GM23248 (cell line): ENCODE measurements around the gene CACNA1E. TPM values are rescaled to one million over a fixed set of nuclear protein-coding genes. Genes with fewer than 3 reads are reported as not detected.

Experiments
- DNase-seq: peaks from one replicate; pipeline ENCODE4 v3.0.0-alpha.2; 2015
- H2AFZ ChIP-seq: fragments of 200-600 bp; sonication (generic); 2 replicates; pipeline ENCODE4 v1.6.1; 2016; ENCODE audit warnings: antibody characterized with exemption
- H3F3A ChIP-seq: fragments of 200-600 bp; sonication (generic); 2 replicates; pipeline ENCODE4 v1.6.1; 2016; ENCODE audit warnings: mild to moderate bottlenecking, antibody characterized with exemption, mixed run types; ENCODE audit not compliant: insufficient read depth
- H3K27ac ChIP-seq: fragments of 200-600 bp; sonication (generic); 2 replicates; pipeline ENCODE4 v1.5.1; 2016; ENCODE audit warnings: mild to moderate bottlenecking
- H3K27me3 ChIP-seq: fragments of 200-600 bp; sonication (generic); replicated peaks from 2 replicates; pipeline ENCODE4 v1.6.1; 2016; ENCODE audit warnings: mild to moderate bottlenecking; ENCODE audit not compliant: insufficient read depth
- H3K36me3 ChIP-seq: fragments of 200-600 bp; sonication (generic); 2 replicates; pipeline ENCODE4 v1.6.1; 2016; ENCODE audit warnings: low read depth, mild to moderate bottlenecking
- H3K4me1 ChIP-seq: fragments of 200-600 bp; sonication (generic); 2 replicates; pipeline ENCODE4 v1.6.1; 2016; ENCODE audit warnings: mild to moderate bottlenecking; ENCODE audit not compliant: insufficient read depth
- H3K4me2 ChIP-seq: fragments of 200-600 bp; sonication (generic); one replicate; pipeline ENCODE4 v1.6.1; 2016; ENCODE audit warnings: mild to moderate bottlenecking; ENCODE audit not compliant: unreplicated experiment
- H3K4me3 ChIP-seq: fragments of 200-600 bp; sonication (generic); 2 replicates; pipeline ENCODE4 v1.5.1; 2016; ENCODE audit warnings: mild to moderate bottlenecking
- H3K79me2 ChIP-seq: fragments of 200-600 bp; sonication (generic); 2 replicates; pipeline ENCODE4 v1.6.1; 2016; ENCODE audit warnings: mild to moderate bottlenecking; ENCODE audit not compliant: insufficient read depth
- H3K9ac ChIP-seq: fragments of 200-600 bp; sonication (generic); 2 replicates; pipeline ENCODE4 v1.6.1; 2016; ENCODE audit warnings: mild to moderate bottlenecking
- H3K9me2 ChIP-seq: fragments of 200-600 bp; sonication (generic); 2 replicates; pipeline ENCODE4 v1.6.1; 2016; ENCODE audit warnings: mixed run types, mild to moderate bottlenecking, moderate library complexity; ENCODE audit not compliant: insufficient read depth
- H3K9me3 ChIP-seq: fragments of 200-600 bp; sonication (generic); one replicate; pipeline ENCODE4 v1.6.1; 2017; ENCODE audit warnings: low read depth
- H4K20me1 ChIP-seq: fragments of 200-600 bp; sonication (generic); 2 replicates; pipeline ENCODE4 v1.6.0; 2016; ENCODE audit not compliant: insufficient read depth
- EZH2 ChIP-seq: fragments of 200-600 bp; sonication (generic); IDR thresholded peaks from 2 replicates; pipeline ENCODE4 v1.6.1; 2018; ENCODE audit warnings: antibody characterized with exemption, mild to moderate bottlenecking; ENCODE audit not compliant: insufficient read depth, poor library complexity, severe bottlenecking
- EZH2phosphoT487 ChIP-seq: fragments of 200-600 bp; sonication (generic); IDR thresholded peaks from 2 replicates; pipeline ENCODE4 v1.6.1; 2018; ENCODE audit warnings: antibody characterized with exemption, moderate library complexity, mild to moderate bottlenecking, low read depth; ENCODE audit not compliant: insufficient read depth
- WGBS, 2 experiments: methylation state at CpG; one replicate each; pipeline ENCODE4 v1.1.6; 2015 to 2017; ENCODE audit warnings: low lambda C conversion rate in 2 of 2, low coverage in 1 of 2; ENCODE audit errors: missing lambda C conversion rate in 2 of 2; 5-methylcytosine and 5-hydroxymethylcytosine counted together
- in situ Hi-C: fragments of 300-500 bp; cut with MboI; formaldehyde crosslinking; loops from 2 replicates; pipeline ENCODE4 v1.15.0; 2020
- polyA plus RNA-seq: library from polyadenylated mRNA; unstranded; fragments of >200 nt; fragmentation: Nextera tagmentation; extraction: Ambion mirVana; gene quantifications from 2 replicates; pipeline ENCODE4 v1.2.1, GENCODE V29; 2016
- total RNA-seq: library from RNA; depleted of rRNA; stranded (reverse); fragments of >200 nt; shearing (Covaris generic); gene quantifications from 2 replicates; pipeline ENCODE4 v1.2.3, GENCODE V29; 2014

Gene CACNA1E
- total and polyA plus RNA-seq, 2 experiments from 2014 or later: not detected

- H3K9me3 ChIP-seq: no peaks in the 10 kb centered on the region
- H3K36me3 ChIP-seq: no peaks in the 10 kb centered on the region
- H4K20me1 ChIP-seq: no peaks in the 10 kb centered on the region
- no peaks in the 10 kb centered on the region for H3K4me1 ChIP-seq
- H3K79me2 ChIP-seq: no peaks in the 10 kb centered on the region
- in situ Hi-C loops: no loop called here
- H2AFZ ChIP-seq: no peak overlapping the region
- H3K9me2 ChIP-seq: no peaks in the 10 kb centered on the region
- H3K27me3 ChIP-seq: no peaks in the 10 kb centered on the region
- 4 to 10% methylated on average over 2 of the region's 2 CpGs for WGBS, 2 experiments
- H3K4me2 ChIP-seq: no peak overlapping the region
- no peaks in the 10 kb centered on the region for H3F3A ChIP-seq
- no peak for DNase-seq
- no peak overlapping the region for H3K9ac ChIP-seq
- no peak for TF ChIP-seq EZH2phosphoT487
- TF ChIP-seq EZH2: no peak
- no peak overlapping the region for H3K4me3 ChIP-seq
- H3K27ac ChIP-seq: no peak overlapping the region
Observed at GRCh38 chr1:181777286-181777685, 294.0 kb downstream of the CACNA1E start.

GRCh38 chr1:181777812-181778211 lies 294.5 kb downstream of the CACNA1E start:
- no peaks in the 10 kb centered on the region for H3K9me2 ChIP-seq
- no peak overlapping the region for H3K4me2 ChIP-seq
- H2AFZ ChIP-seq: no peak overlapping the region
- H3K36me3 ChIP-seq: no peaks in the 10 kb centered on the region
- 3 to 5% methylated on average over 1 of the region's 1 CpG for WGBS, 2 experiments
- no peaks in the 10 kb centered on the region for H3K27me3 ChIP-seq
- no peaks in the 10 kb centered on the region for H3K9me3 ChIP-seq
- in situ Hi-C loops: no loop called here
- no peak overlapping the region for H3K9ac ChIP-seq
- no peaks in the 10 kb centered on the region for H3K4me1 ChIP-seq
- TF ChIP-seq EZH2: no peak
- no peak for TF ChIP-seq EZH2phosphoT487
- H4K20me1 ChIP-seq: no peaks in the 10 kb centered on the region
- no peaks in the 10 kb centered on the region for H3K79me2 ChIP-seq
- no peaks in the 10 kb centered on the region for H3F3A ChIP-seq
- no peak overlapping the region for H3K27ac ChIP-seq
- DNase-seq: no peak
- no peak overlapping the region for H3K4me3 ChIP-seq

- Histone ChIP-seq H3K9me2 (no peaks in the 10 kb centered on the region), H3K4me3 (no peak overlapping the region), H3K27ac (no peak overlapping the region), H3K4me1 (no peaks in the 10 kb centered on the region), H2AFZ (no peak overlapping the region), H3K9me3 (no peaks in the 10 kb centered on the region), H4K20me1 (no peaks in the 10 kb centered on the region), H3K36me3 (no peaks in the 10 kb centered on the region), H3F3A (no peaks in the 10 kb centered on the region), H3K9ac (no peak overlapping the region), H3K27me3 (no peaks in the 10 kb centered on the region), H3K79me2 (no peaks in the 10 kb centered on the region), H3K4me2 (no peak overlapping the region)
- WGBS, 2 experiments: 17 to 18% methylated on average over 4 of the region's 4 CpGs
- in situ Hi-C loops: no loop called here
- no peak for DNase-seq
- TF ChIP-seq EZH2phosphoT487 (no peak), EZH2 (no peak)
Observed at GRCh38 chr1:181778640-181779260, 295.4 kb downstream of the CACNA1E start.

- Histone ChIP-seq H2AFZ (no peak overlapping the region), H3K9ac (no peak overlapping the region), H3K4me3 (no peak overlapping the region), H3K79me2 (no peaks in the 10 kb centered on the region), H3K27ac (no peak overlapping the region), H3K4me1 (no peaks in the 10 kb centered on the region), H3K36me3 (no peaks in the 10 kb centered on the region), H3K27me3 (no peaks in the 10 kb centered on the region), H3F3A (no peaks in the 10 kb centered on the region), H3K4me2 (no peak overlapping the region), H3K9me2 (no peaks in the 10 kb centered on the region), H4K20me1 (no peaks in the 10 kb centered on the region), H3K9me3 (no peaks in the 10 kb centered on the region)
- TF ChIP-seq EZH2 (no peak), EZH2phosphoT487 (no peak)
- 23 to 51% methylated on average over 6 of the region's 6 CpGs for WGBS, 2 experiments
- no peak for DNase-seq
- in situ Hi-C loops: no loop called here
Observed at GRCh38 chr1:181779343-181779742, 296.0 kb downstream of the CACNA1E start.

GRCh38 chr1:181783208-181783607 lies 299.9 kb downstream of the CACNA1E start:
- H3F3A ChIP-seq: no peaks in the 10 kb centered on the region
- no peaks in the 10 kb centered on the region for H3K36me3 ChIP-seq
- DNase-seq: no peak
- in situ Hi-C loops: no loop called here
- no peaks in the 10 kb centered on the region for H3K4me1 ChIP-seq
- no peak for TF ChIP-seq EZH2
- TF ChIP-seq EZH2phosphoT487: no peak
- H3K9ac ChIP-seq: no peak overlapping the region
- no peaks in the 10 kb centered on the region for H3K27me3 ChIP-seq
- H3K79me2 ChIP-seq: no peaks in the 10 kb centered on the region
- H4K20me1 ChIP-seq: no peaks in the 10 kb centered on the region
- H3K9me2 ChIP-seq: no peaks in the 10 kb centered on the region
- no peak overlapping the region for H3K4me3 ChIP-seq
- no peak overlapping the region for H3K27ac ChIP-seq
- H2AFZ ChIP-seq: no peak overlapping the region
- 1 to 6% methylated on average over 2 of the region's 2 CpGs for WGBS, 2 experiments
- no peak overlapping the region for H3K4me2 ChIP-seq
- no peaks in the 10 kb centered on the region for H3K9me3 ChIP-seq
